Measurements from ENCODE around the gene DPP9.

The DPP9 gene

GRCh38 chr19:4633140-4633967 is 90.3 kb downstream of the DPP9 start:
- no peak for DNase-seq (ENCODE audit: low read depth, low spot score)

All from iPS DF 19.7 (cell line).